Ovary (tissue), 3 donors: ENCODE results near the gene ZNF689.

Experiments
- CTCF ChIP-seq, 3 donors: fragments of 450-650 bp in 2 of 3; fragments of 200-600 bp in 1 of 3; IDR thresholded peaks; one replicate each; pipeline versions ENCODE4 v1.5.1 to v1.8.0; 2016 to 2022; ENCODE audit warnings: antibody characterized with exemption in 3 of 3, mild to moderate bottlenecking in 1 of 3
- EP300 ChIP-seq: sonication (generic); formaldehyde crosslinking; IDR thresholded peaks from one replicate; pipeline ENCODE4 v1.6.1; 2017; ENCODE audit warnings: antibody characterized with exemption
- POLR2A ChIP-seq: fragments of 450-650 bp; IDR thresholded peaks from one replicate; pipeline ENCODE4 v1.6.1; 2017; ENCODE audit warnings: antibody characterized with exemption, mild to moderate bottlenecking, moderate library complexity
- donor health status: DM: no; HTN: no; CAD: no.

- TF ChIP-seq CTCF (IDR thresholded peaks at IDR 0.05), result no peak
- TF ChIP-seq POLR2A, result no peak
- TF ChIP-seq EP300, result no peak
Observed at GRCh38 chr16:30561089-30561816, 48.9 kb downstream of the ZNF689 start.
